HCT116 (cell line): ENCODE results near the gene NOX4. TPM values are rescaled to one million over a fixed set of nuclear protein-coding genes. Genes with fewer than 3 reads are reported as not detected.

ENCODE experiments used
- ATAC-seq: fragments of 200-7000 bp; cut with Tn5 transposase; 2 replicates; pipeline ENCODE4 v1.9.1; 2020; ENCODE audit warnings: mild to moderate bottlenecking, moderate library complexity
- BruUV-seq: library from RNA; stranded (reverse); fragments of 400-500 nt; replicated peaks from 2 replicates; lab custom pipeline; 2021; lab: Mats Ljungman, UMichigan
- CTCF ChIA-PET: fragments of 300-600 bp; sonication (Branson Sonifier 250); formaldehyde crosslinking; loops from one replicate; lab custom pipeline; 2021; ENCODE audit warnings: antibody characterized with exemption; lab: Charles Lee
- POLR2A ChIA-PET: fragments of 300-600, 350-600 bp; sonication (Branson Sonifier 250); formaldehyde crosslinking; loops from one replicate; lab custom pipeline; 2021; ENCODE audit warnings: antibody characterized with exemption; lab: Charles Lee
- RAD21 ChIA-PET, 2 experiments: fragments of 300-600 bp; sonication (Branson Sonifier 250); formaldehyde crosslinking; loops; one replicate each; lab custom pipeline; 2023; ENCODE audit warnings: low total read pairs in 2 of 2; ENCODE audit not compliant: uncharacterized antibody in 2 of 2, unreplicated experiment in 2 of 2, low non-redundant PET in 1 of 2; lab: Charles Lee
- DNase-seq: peaks from one replicate; pipeline ENCODE4 v3.0.0-alpha.2; 2010; ENCODE audit warnings: low read depth, low spot score
- H2AFZ ChIP-seq: fragments of 200-600 bp; shearing (Covaris generic), sonication (generic); 2 replicates; pipeline ENCODE4 v1.6.1; 2017; ENCODE audit warnings: low read depth, mixed run types, mixed read lengths, antibody characterized with exemption, low read length; ENCODE audit not compliant: poor library complexity, severe bottlenecking
- H3K27ac ChIP-seq: 2 replicates; pipeline ENCODE4 v1.5.1; 2012; ENCODE audit warnings: low read depth, low read length
- H3K27me3 ChIP-seq: fragments of 200-600 bp; sonication (generic); 2 replicates; pipeline ENCODE4 v1.6.1; 2016; ENCODE audit warnings: mixed run types, low read length, mixed read lengths; ENCODE audit not compliant: insufficient read depth
- H3K36me3 ChIP-seq, 2 experiments: fragments of 200-500 bp in 1 of 2; fragments of 200-600 bp in 1 of 2; sonication (Bioruptor generic) in 1 of 2; sonication (generic) in 1 of 2; 2 replicates each; pipeline versions ENCODE4 v1.5.1 to v1.6.1; 2014 to 2016; ENCODE audit warnings: low read length in 2 of 2, inconsistent platforms in 1 of 2, mixed read lengths in 1 of 2, mixed run types in 1 of 2; ENCODE audit not compliant: insufficient read depth in 2 of 2, control insufficient read depth in 1 of 2
- H3K4me1 ChIP-seq, 2 experiments: fragments of 200-600 bp in 1 of 2; sonication (generic) in 1 of 2; 2 replicates each; pipeline versions ENCODE4 v1.5.1 to v1.6.1; 2012 to 2017; ENCODE audit warnings: low read length in 2 of 2, inconsistent platforms in 1 of 2, mild to moderate bottlenecking in 1 of 2, mixed read lengths in 1 of 2, mixed run types in 1 of 2, moderate library complexity in 1 of 2; ENCODE audit not compliant: insufficient read depth in 2 of 2, control insufficient read depth in 1 of 2
- H3K4me2 ChIP-seq: fragments of 200-600 bp; sonication (generic); 2 replicates; pipeline ENCODE4 v1.6.1; 2017; ENCODE audit warnings: mixed run types, low read length, mixed read lengths
- H3K4me3 ChIP-seq, 2 experiments: fragments of 200-600 bp in 1 of 2; sonication (generic) in 1 of 2; replicated peaks in 1 of 2; 2 replicates each; pipeline ENCODE4 v1.5.1; 2011 to 2016; ENCODE audit warnings: low read length in 2 of 2, control low read depth in 1 of 2, low read depth in 1 of 2, mild to moderate bottlenecking in 1 of 2, mixed read lengths in 1 of 2, mixed run types in 1 of 2
- H3K79me2 ChIP-seq: fragments of 200-600 bp; sonication (generic); 2 replicates; pipeline ENCODE4 v1.6.1; 2017; ENCODE audit warnings: mild to moderate bottlenecking, mixed run types, low read length, moderate library complexity, mixed read lengths; ENCODE audit not compliant: insufficient read depth
- H3K9ac ChIP-seq: fragments of 200-600 bp; sonication (generic); 2 replicates; pipeline ENCODE4 v1.6.1; 2016; ENCODE audit warnings: low read length, mixed read lengths
- H3K9me2 ChIP-seq: fragments of 200-600 bp; sonication (generic), shearing (Covaris generic); 2 replicates; pipeline ENCODE4 v1.6.1; 2017; ENCODE audit warnings: mixed run types, mild to moderate bottlenecking, moderate library complexity; ENCODE audit not compliant: insufficient read depth
- H3K9me3 ChIP-seq, 2 experiments: fragments of 200-500 bp in 1 of 2; fragments of 200-600 bp in 1 of 2; sonication (Bioruptor generic) in 1 of 2; sonication (generic) in 1 of 2; 2 replicates each; pipeline ENCODE4 v1.6.1; 2014 to 2017; ENCODE audit warnings: low read length in 2 of 2, mixed read lengths in 2 of 2, inconsistent platforms in 1 of 2, low read depth in 1 of 2, mild to moderate bottlenecking in 1 of 2, mixed run types in 1 of 2, moderate library complexity in 1 of 2; ENCODE audit not compliant: control insufficient read depth in 1 of 2, insufficient read depth in 1 of 2
- H4K20me1 ChIP-seq: fragments of 200-600 bp; sonication (generic), shearing (Covaris generic); 2 replicates; pipeline ENCODE4 v1.6.1; 2017; ENCODE audit warnings: mixed run types, mild to moderate bottlenecking, moderate library complexity; ENCODE audit not compliant: insufficient read depth
- CBX3 ChIP-seq: IDR thresholded peaks from 2 replicates; pipeline ENCODE4 v1.6.1; 2012; ENCODE audit warnings: low read depth
- EGR1 ChIP-seq: IDR thresholded peaks from 2 replicates; pipeline ENCODE4 v1.6.1; 2012; ENCODE audit warnings: low read depth
- EZH2 ChIP-seq: fragments of 200-600 bp; sonication (generic); IDR thresholded peaks from 2 replicates; pipeline ENCODE4 v1.6.1; 2017; ENCODE audit warnings: antibody characterized with exemption, mixed run types
- EZH2phosphoT487 ChIP-seq: fragments of 200-600 bp; IDR thresholded peaks from 2 replicates; pipeline ENCODE4 v1.6.1; 2018; ENCODE audit warnings: antibody characterized with exemption, borderline replicate concordance
- FOSL1 ChIP-seq: IDR thresholded peaks from 2 replicates; pipeline ENCODE4 v1.6.1; 2012; ENCODE audit warnings: low read depth
- JUND ChIP-seq: IDR thresholded peaks from 2 replicates; pipeline ENCODE4 v1.6.1; 2012
- POLR2A ChIP-seq: IDR thresholded peaks from 2 replicates; pipeline ENCODE4 v1.7.0; 2011; ENCODE audit warnings: borderline replicate concordance; ENCODE audit not compliant: insufficient read depth, insufficient read length; ENCODE audit errors: extremely low read depth
- POLR2AphosphoS5 ChIP-seq: IDR thresholded peaks from 2 replicates; pipeline ENCODE4 v1.6.1; 2011; ENCODE audit warnings: mild to moderate bottlenecking, low read depth, low read length, moderate library complexity
- RAD21 ChIP-seq: IDR thresholded peaks from 2 replicates; pipeline ENCODE4 v1.6.1; 2012; ENCODE audit warnings: low read depth, mild to moderate bottlenecking
- SP1 ChIP-seq: IDR thresholded peaks from 2 replicates; pipeline ENCODE4 v1.6.1; 2012; ENCODE audit warnings: low read depth
- SRF ChIP-seq: IDR thresholded peaks from 2 replicates; pipeline ENCODE4 v1.6.1; 2012; ENCODE audit warnings: low read depth
- TCF7L2 ChIP-seq: IDR thresholded peaks from 2 replicates; pipeline ENCODE4 v1.7.0; 2011; ENCODE audit warnings: borderline replicate concordance, inconsistent platforms; ENCODE audit not compliant: insufficient read depth, insufficient read length; ENCODE audit errors: extremely low read depth
- YY1 ChIP-seq: IDR thresholded peaks from 2 replicates; pipeline ENCODE4 v1.6.1; 2011; ENCODE audit warnings: low read length, low read depth, moderate library complexity, mild to moderate bottlenecking; ENCODE audit not compliant: insufficient replicate concordance; ENCODE audit errors: extremely low read depth
- ZFX ChIP-seq: fragments of 450-650 bp; IDR thresholded peaks from 2 replicates; pipeline ENCODE4 v1.6.1; 2017
- ZNF274 ChIP-seq: fragments of 200-500 bp; sonication (Bioruptor generic); IDR thresholded peaks from 2 replicates; pipeline ENCODE4 v1.6.1; 2014; ENCODE audit warnings: mild to moderate bottlenecking, low read depth, low read length, inconsistent platforms
- intact Hi-C: fragments of 100-400 bp; cut with micrococcal nuclease; formaldehyde crosslinking; loops from 2 replicates; pipeline ENCODE4 v1.10.0; 2022
- total RNA-seq: library from RNA; stranded (reverse); gene quantifications from one replicate; pipeline ENCODE4 v1.2.1, GENCODE V29; 2021; ENCODE audit not compliant: unreplicated experiment
- TF ChIP-seq, protein P1 (sequence below): IDR thresholded peaks from 2 replicates; pipeline ENCODE4 v1.6.1; 2012
- TF ChIP-seq, protein P2 (sequence below): IDR thresholded peaks from 2 replicates; pipeline ENCODE4 v1.6.1; 2011; ENCODE audit warnings: mild to moderate bottlenecking, low read length, moderate library complexity; ENCODE audit not compliant: insufficient replicate concordance; ENCODE audit errors: extremely low read depth
- TF ChIP-seq, protein P3 (sequence below), 3 experiments: fragments of 200-600 bp in 1 of 3; sonication (generic) in 1 of 3; IDR thresholded peaks in 2 of 3; conservative IDR thresholded peaks in 1 of 3; 2 replicates each; pipeline ENCODE4 v1.5.1; 2012 to 2017; ENCODE audit warnings: low read depth in 2 of 3, low read length in 2 of 3, antibody characterized with exemption in 1 of 3, borderline replicate concordance in 1 of 3, control low read depth in 1 of 3, mild to moderate bottlenecking in 1 of 3, mixed read lengths in 1 of 3, mixed run types in 1 of 3, moderate library complexity in 1 of 3; ENCODE audit not compliant: insufficient read depth in 1 of 3
- TF ChIP-seq, protein P4 (sequence below): IDR thresholded peaks from 2 replicates; pipeline ENCODE4 v1.6.1; 2012
- TF ChIP-seq, protein P5 (sequence below): IDR thresholded peaks from 2 replicates; pipeline ENCODE4 v1.6.1; 2012; ENCODE audit warnings: low read depth

Gene NOX4
- total RNA-seq, 1 experiment from 2014 or later: not detected

DNA sequence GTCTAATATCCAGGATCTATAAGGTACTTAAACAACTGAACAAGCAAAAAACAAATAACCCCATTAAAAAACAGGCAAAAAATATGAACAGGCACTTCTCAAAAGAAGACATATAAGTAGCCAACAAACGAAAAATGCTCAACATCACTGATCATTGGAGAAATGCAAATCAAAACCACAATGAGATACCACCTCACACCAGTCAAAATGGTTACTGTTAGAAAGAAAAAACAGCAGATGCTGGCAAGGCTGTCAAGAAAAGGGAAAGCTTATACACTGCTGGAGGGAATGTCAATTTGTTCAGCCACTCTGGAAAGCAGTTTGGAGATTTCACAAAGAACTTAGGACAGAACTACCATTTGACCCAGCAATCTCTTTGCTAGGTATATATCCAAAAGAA lies 30.6 kb upstream of the NOX4 start:
- no peaks in the 10 kb centered on the region for H4K20me1 ChIP-seq
- H3K4me1 ChIP-seq: no peaks in the 10 kb centered on the region
- no peaks in the 10 kb centered on the region for H3K9me3 ChIP-seq
- no peak overlapping the region for H3K9ac ChIP-seq
- no TSS peak for BruUV-seq
- H3K79me2 ChIP-seq: no peaks in the 10 kb centered on the region
- no peak overlapping the region for H3K4me2 ChIP-seq
- no peak overlapping the region for H3K27ac ChIP-seq
- no peak overlapping the region for H3K4me3 ChIP-seq
- TF ChIP-seq SRF (no peak), YY1 (no peak), EGR1 (no peak), POLR2AphosphoS5 (no peak), JUND (no peak), POLR2A (no peak), SP1 (no peak), ZNF274 (no peak), TCF7L2 (no peak), ZFX (no peak), CBX3 (no peak), FOSL1 (no peak), EZH2phosphoT487 (no peak), RAD21 (no peak), EZH2 (no peak)
- TF ChIP-seq, protein P1, sequence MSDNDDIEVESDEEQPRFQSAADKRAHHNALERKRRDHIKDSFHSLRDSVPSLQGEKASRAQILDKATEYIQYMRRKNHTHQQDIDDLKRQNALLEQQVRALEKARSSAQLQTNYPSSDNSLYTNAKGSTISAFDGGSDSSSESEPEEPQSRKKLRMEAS: no peak
- TF ChIP-seq, protein P2, sequence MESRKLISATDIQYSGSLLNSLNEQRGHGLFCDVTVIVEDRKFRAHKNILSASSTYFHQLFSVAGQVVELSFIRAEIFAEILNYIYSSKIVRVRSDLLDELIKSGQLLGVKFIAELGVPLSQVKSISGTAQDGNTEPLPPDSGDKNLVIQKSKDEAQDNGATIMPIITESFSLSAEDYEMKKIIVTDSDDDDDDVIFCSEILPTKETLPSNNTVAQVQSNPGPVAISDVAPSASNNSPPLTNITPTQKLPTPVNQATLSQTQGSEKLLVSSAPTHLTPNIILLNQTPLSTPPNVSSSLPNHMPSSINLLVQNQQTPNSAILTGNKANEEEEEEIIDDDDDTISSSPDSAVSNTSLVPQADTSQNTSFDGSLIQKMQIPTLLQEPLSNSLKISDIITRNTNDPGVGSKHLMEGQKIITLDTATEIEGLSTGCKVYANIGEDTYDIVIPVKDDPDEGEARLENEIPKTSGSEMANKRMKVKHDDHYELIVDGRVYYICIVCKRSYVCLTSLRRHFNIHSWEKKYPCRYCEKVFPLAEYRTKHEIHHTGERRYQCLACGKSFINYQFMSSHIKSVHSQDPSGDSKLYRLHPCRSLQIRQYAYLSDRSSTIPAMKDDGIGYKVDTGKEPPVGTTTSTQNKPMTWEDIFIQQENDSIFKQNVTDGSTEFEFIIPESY: no peak
- TF ChIP-seq, protein P3, sequence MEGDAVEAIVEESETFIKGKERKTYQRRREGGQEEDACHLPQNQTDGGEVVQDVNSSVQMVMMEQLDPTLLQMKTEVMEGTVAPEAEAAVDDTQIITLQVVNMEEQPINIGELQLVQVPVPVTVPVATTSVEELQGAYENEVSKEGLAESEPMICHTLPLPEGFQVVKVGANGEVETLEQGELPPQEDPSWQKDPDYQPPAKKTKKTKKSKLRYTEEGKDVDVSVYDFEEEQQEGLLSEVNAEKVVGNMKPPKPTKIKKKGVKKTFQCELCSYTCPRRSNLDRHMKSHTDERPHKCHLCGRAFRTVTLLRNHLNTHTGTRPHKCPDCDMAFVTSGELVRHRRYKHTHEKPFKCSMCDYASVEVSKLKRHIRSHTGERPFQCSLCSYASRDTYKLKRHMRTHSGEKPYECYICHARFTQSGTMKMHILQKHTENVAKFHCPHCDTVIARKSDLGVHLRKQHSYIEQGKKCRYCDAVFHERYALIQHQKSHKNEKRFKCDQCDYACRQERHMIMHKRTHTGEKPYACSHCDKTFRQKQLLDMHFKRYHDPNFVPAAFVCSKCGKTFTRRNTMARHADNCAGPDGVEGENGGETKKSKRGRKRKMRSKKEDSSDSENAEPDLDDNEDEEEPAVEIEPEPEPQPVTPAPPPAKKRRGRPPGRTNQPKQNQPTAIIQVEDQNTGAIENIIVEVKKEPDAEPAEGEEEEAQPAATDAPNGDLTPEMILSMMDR (IDR thresholded peaks at IDR 0.05 in 2 of 3, conservative IDR thresholded peaks at IDR 0.05 in 1 of 3; ENCODE audit: borderline replicate concordance in 1 of 3, insufficient read depth in 1 of 3, low read depth in 2 of 3, low read length in 2 of 3): no peak
- TF ChIP-seq, protein P4, sequence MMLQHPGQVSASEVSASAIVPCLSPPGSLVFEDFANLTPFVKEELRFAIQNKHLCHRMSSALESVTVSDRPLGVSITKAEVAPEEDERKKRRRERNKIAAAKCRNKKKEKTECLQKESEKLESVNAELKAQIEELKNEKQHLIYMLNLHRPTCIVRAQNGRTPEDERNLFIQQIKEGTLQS: no peak
- TF ChIP-seq, protein P5, sequence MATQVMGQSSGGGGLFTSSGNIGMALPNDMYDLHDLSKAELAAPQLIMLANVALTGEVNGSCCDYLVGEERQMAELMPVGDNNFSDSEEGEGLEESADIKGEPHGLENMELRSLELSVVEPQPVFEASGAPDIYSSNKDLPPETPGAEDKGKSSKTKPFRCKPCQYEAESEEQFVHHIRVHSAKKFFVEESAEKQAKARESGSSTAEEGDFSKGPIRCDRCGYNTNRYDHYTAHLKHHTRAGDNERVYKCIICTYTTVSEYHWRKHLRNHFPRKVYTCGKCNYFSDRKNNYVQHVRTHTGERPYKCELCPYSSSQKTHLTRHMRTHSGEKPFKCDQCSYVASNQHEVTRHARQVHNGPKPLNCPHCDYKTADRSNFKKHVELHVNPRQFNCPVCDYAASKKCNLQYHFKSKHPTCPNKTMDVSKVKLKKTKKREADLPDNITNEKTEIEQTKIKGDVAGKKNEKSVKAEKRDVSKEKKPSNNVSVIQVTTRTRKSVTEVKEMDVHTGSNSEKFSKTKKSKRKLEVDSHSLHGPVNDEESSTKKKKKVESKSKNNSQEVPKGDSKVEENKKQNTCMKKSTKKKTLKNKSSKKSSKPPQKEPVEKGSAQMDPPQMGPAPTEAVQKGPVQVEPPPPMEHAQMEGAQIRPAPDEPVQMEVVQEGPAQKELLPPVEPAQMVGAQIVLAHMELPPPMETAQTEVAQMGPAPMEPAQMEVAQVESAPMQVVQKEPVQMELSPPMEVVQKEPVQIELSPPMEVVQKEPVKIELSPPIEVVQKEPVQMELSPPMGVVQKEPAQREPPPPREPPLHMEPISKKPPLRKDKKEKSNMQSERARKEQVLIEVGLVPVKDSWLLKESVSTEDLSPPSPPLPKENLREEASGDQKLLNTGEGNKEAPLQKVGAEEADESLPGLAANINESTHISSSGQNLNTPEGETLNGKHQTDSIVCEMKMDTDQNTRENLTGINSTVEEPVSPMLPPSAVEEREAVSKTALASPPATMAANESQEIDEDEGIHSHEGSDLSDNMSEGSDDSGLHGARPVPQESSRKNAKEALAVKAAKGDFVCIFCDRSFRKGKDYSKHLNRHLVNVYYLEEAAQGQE: no peak
- TF ChIP-seq, all 23 proteins: peak for 0
- intact Hi-C loops: no loop called here
- ATAC-seq (no peak), DNase-seq (no peak)
- Histone ChIP-seq H3K9me2 (no peaks in the 10 kb centered on the region), H3K27me3 (no peaks in the 10 kb centered on the region), H3K36me3 (no peaks in the 10 kb centered on the region), H2AFZ (no peak overlapping the region)
- RAD21 ChIA-PET: no interaction called here
- POLR2A ChIA-PET: no interaction called here
- CTCF ChIA-PET: no interaction called here
